WTC11 (cell line): Measurements from ENCODE around the gene DACT3.

Experiments
- CTCF ChIP-seq: fragments of 200-600 bp; IDR thresholded peaks from 2 replicates; pipeline ENCODE4 v1.8.0; 2022; ENCODE audit warnings: antibody characterized with exemption
- FOXJ3 ChIP-seq: sonication (generic); formaldehyde crosslinking; IDR thresholded peaks from 2 replicates; pipeline ENCODE4 v1.9.0; 2021; ENCODE audit warnings: missing genetic modification reagents, mild to moderate bottlenecking, borderline replicate concordance
- IRF1 ChIP-seq: sonication (generic); formaldehyde crosslinking; IDR thresholded peaks from 2 replicates; pipeline ENCODE4 v1.8.0; 2023; ENCODE audit warnings: missing genetic modification reagents
- NFYB ChIP-seq: sonication (generic); formaldehyde crosslinking; conservative IDR thresholded peaks from 2 replicates; pipeline ENCODE4 v1.8.0; 2022; ENCODE audit warnings: low read depth, missing genetic modification reagents
- USF2 ChIP-seq: sonication (generic); formaldehyde crosslinking; IDR thresholded peaks from 2 replicates; pipeline ENCODE4 v1.8.1; 2023; ENCODE audit warnings: mild to moderate bottlenecking, missing genetic modification reagents, moderate library complexity

GRCh38 chr19:46625731-46626130, 35.3 kb downstream of the DACT3 start:
- no peak for TF ChIP-seq CTCF
- no peak for TF ChIP-seq USF2 (CRISPR knock-in tag)
- TF ChIP-seq NFYB = no peak
- TF ChIP-seq FOXJ3 = no peak
- TF ChIP-seq IRF1 = no peak
